BJ (cell line): ENCODE data around the gene MAGI1. TPM values are rescaled to one million over a fixed set of nuclear protein-coding genes. Genes with fewer than 3 reads are reported as not detected.

Experiments
- CTCF ChIA-PET: fragments of 350-600 bp; formaldehyde crosslinking; extraction: SDS; loops from one replicate; lab custom pipeline; 2021; ENCODE audit warnings: antibody characterized with exemption, inconsistent platforms; lab: Yijun Ruan, JAX
- POLR2A ChIA-PET: fragments of 300-600 bp; sonication (Branson Sonifier 250); formaldehyde crosslinking; extraction: SDS; loops from one replicate; lab custom pipeline; 2021; ENCODE audit warnings: antibody characterized with exemption; lab: Charles Lee
- DNase-seq: peaks from one replicate; pipeline ENCODE4 v3.0.0-alpha.2; 2011; ENCODE audit warnings: low read depth
- H3K27me3 ChIP-seq: 2 replicates; pipeline ENCODE4 v1.6.0; 2011; ENCODE audit warnings: low read length; ENCODE audit not compliant: control insufficient read depth, insufficient read depth
- H3K36me3 ChIP-seq: 2 replicates; pipeline ENCODE4 v1.5.1; 2011; ENCODE audit warnings: low read length; ENCODE audit not compliant: control insufficient read depth, insufficient read depth
- H3K4me3 ChIP-seq: 2 replicates; pipeline ENCODE4 v1.5.1; 2011; ENCODE audit warnings: low read depth, mild to moderate bottlenecking, control low read depth, low read length
- polyA plus RNA-seq: library from polyadenylated mRNA; depleted of rRNA; stranded (reverse); fragments of >200 nt; gene quantifications from 2 replicates; pipeline ENCODE4 v1.2.3, GENCODE V29; 2011
- TF ChIP-seq, protein P1 (sequence below): IDR thresholded peaks from 2 replicates; pipeline ENCODE4 v1.5.1; 2011; ENCODE audit warnings: low read depth, mild to moderate bottlenecking, control low read depth, inconsistent platforms, low read length, moderate library complexity; ENCODE audit not compliant: insufficient read depth

Gene MAGI1
- polyA plus RNA-seq, 1 experiment: 14.4 TPM

DNA sequence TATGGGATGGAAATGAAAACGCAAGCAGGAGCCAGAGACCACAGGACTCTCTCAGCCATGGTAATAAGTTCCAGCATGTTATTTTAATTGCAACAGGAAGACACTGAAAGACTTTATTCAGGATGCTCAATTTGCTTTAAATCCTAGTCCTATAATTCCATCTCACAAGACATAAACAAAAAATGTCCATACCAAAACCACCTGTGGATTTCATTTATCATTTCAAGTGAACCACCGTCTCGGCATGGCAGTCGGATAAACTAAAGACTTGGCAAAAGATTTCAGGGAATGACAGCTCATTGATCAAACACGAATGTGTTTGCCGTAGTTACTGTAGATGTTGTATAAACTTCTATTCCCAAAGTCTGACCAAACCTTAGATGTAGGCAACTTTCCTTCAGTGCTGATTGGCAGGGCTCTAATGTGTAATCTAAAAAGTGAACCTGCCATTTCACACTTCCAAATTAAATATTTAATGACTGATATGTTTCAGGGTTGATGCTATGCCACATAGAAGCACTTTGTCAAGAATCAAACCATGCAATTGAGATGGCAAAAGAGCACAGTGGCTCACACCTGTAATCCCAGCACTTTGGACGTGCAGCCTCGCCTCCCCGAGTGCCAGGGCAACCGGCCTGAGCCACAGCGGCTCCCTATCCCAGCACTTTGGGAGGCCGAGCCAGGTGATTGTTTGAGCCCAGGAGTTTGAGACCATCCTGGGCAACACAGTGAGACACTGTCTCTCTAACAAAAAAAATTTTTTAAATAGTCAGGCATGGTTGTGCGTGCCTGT, 331.7 kb downstream of the MAGI1 start:
- POLR2A ChIA-PET: no interaction called here
- DNase-seq: no peak
- TF ChIP-seq, protein P1, sequence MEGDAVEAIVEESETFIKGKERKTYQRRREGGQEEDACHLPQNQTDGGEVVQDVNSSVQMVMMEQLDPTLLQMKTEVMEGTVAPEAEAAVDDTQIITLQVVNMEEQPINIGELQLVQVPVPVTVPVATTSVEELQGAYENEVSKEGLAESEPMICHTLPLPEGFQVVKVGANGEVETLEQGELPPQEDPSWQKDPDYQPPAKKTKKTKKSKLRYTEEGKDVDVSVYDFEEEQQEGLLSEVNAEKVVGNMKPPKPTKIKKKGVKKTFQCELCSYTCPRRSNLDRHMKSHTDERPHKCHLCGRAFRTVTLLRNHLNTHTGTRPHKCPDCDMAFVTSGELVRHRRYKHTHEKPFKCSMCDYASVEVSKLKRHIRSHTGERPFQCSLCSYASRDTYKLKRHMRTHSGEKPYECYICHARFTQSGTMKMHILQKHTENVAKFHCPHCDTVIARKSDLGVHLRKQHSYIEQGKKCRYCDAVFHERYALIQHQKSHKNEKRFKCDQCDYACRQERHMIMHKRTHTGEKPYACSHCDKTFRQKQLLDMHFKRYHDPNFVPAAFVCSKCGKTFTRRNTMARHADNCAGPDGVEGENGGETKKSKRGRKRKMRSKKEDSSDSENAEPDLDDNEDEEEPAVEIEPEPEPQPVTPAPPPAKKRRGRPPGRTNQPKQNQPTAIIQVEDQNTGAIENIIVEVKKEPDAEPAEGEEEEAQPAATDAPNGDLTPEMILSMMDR: no peak

DNA sequence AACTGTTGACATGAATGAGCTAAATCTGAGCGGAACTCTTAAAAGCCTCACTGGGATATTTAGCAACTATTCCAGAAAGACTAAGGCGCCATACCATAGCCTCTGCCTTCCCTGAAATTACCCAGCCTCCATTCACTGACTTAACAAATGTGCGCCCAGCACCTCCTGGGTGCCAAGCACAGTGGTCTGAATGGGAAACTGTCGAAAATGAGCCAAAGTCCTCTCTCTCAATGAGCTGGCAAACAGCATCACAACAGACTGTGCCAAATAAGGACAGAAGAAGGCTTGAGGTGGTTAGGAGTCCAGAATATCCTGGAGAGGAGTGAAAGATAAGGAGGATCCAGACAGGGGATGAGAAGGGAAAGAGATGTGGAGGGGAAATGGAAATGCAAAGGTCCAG, 332.4 kb downstream of the MAGI1 start:
- ChIA-PET CTCF (interaction anchor here (1.0 kb wide), 1 partner anchor 10 kb away, joined by 3 read pairs; no protein-coding TSS in a partner anchor), POLR2A (no interaction called here)
- TF ChIP-seq, protein P1: no peak
- no peak for DNase-seq
- H3K27me3 ChIP-seq: no peaks in the 10 kb centered on the region
- no peaks in the 10 kb centered on the region for H3K36me3 ChIP-seq
- no peak overlapping the region for H3K4me3 ChIP-seq

More for the DNA sequence above, 331.7 kb downstream of the MAGI1 start:
- Histone ChIP-seq H3K36me3 (no peaks in the 10 kb centered on the region), H3K4me3 (no peak overlapping the region), H3K27me3 (no peaks in the 10 kb centered on the region)
- CTCF ChIA-PET: interaction anchor here (1.0 kb wide), 1 partner anchor 11 kb away, joined by 3 read pairs; no protein-coding TSS in a partner anchor

DNA sequence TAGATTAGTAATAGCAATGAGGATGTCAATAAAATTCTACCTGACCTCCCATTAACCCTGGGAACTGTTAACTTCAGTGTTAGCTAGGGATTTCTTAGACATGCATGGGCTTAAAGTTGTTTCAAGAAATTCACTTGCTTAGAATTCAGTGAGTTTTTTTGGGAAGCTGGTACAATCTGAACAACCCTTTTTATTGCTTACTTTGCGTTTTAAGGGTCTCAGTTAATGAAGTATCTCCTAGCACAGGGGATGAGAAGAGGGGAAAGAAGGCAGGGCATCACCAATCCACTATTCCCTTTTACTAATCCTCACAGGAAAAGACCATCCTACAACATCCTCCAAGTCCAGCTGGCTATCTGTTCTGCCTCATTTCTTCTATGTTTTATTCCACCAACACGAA, 334.9 kb downstream of the MAGI1 start:
- no peak overlapping the region for H3K4me3 ChIP-seq
- H3K36me3 ChIP-seq: no peaks in the 10 kb centered on the region
- no peaks in the 10 kb centered on the region for H3K27me3 ChIP-seq
- TF ChIP-seq, protein P1: no peak
- ChIA-PET CTCF (interaction anchor here (0.8 to 1.3 kb wide), 2 partner anchors 10 to 31 kb away, joined by 3 to 6 read pairs; no protein-coding TSS in a partner anchor), POLR2A (interaction anchor here (0.6 kb wide), 1 partner anchor 29 kb away, joined by 3 read pairs; no protein-coding TSS in a partner anchor)
- no peak for DNase-seq

DNA sequence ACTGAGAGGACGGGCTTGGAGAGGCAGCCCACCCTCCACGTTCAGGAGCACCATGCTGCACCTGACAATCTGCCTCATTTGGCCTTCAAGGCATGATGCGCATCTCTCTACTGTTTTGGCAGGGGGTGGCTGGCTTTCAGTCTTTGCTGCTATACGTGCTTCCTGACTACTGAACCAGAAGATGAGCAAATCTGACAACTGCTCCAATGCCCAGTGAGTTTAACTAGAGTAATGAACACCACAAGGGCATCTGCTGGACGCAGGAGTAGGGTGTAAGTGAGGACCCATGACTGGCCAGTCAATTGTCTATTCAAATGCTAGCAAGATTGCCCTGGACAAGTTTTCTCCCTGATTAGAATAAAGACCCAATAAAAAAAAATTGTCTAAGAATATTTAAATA, 335.7 kb downstream of the MAGI1 start:
- ChIA-PET CTCF (no interaction called here), POLR2A (no interaction called here)
- no peak overlapping the region for H3K4me3 ChIP-seq
- DNase-seq: no peak
- H3K27me3 ChIP-seq: no peaks in the 10 kb centered on the region
- H3K36me3 ChIP-seq: no peaks in the 10 kb centered on the region
- TF ChIP-seq, protein P1: no peak

DNA sequence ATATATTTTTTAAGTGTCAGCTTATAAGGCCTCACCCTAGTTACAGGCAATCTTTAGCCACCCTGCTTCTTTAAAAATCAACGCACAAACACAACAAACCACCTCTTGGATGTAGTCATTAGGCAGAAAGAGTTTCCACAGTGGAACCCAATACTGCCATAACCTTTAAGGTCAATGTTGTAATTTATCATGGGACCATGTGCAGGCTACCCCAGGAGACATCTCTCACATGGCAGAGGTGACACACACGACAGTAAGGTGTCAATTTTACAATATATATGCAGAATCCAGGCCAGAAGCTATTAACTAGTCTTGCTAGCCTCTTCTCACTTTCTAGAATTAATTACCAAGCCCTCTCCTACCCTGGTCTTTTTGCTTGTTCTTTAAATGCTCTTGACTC, 336.5 kb downstream of the MAGI1 start:
- TF ChIP-seq, protein P1: no peak
- Histone ChIP-seq H3K4me3 (no peak overlapping the region), H3K27me3 (no peaks in the 10 kb centered on the region), H3K36me3 (no peaks in the 10 kb centered on the region)
- CTCF ChIA-PET: interaction anchor here (0.7 to 1.2 kb wide), 3 partner anchors 13 to 253 kb away, joined by 3 read pairs; no protein-coding TSS in a partner anchor
- DNase-seq: no peak
- POLR2A ChIA-PET: no interaction called here
